Tongue (tissue), 2 donors: Measurements from ENCODE around the gene ATAD3B. TPM values are rescaled to one million over a fixed set of nuclear protein-coding genes. Genes with fewer than 3 reads are reported as not detected.
A peak's percentile ranks its signal among the peaks of the same experiment; 100 is the strongest.

ENCODE experiments used
- DNase-seq: peaks from one replicate; pipeline ENCODE4 v3.0.0-alpha.2; 2015
- total RNA-seq: library from RNA; depleted of rRNA; stranded (reverse); fragments of >200 nt; gene quantifications from one replicate; pipeline ENCODE4 v1.2.3, GENCODE V29; 2014

ATAD3B gene
- total RNA-seq, 1 donor from 2014 or later: 10.5 TPM

GRCh38 chr1:1535201-1536018, 63.8 kb downstream of the ATAD3B start:
- DNase-seq: no peak

- DNase-seq: no peak
These were observed 64.7 kb downstream of the ATAD3B start for GRCh38 chr1:1536019-1536937.

- DNase-seq: no peak
These were observed 65.5 kb downstream of the ATAD3B start for GRCh38 chr1:1536938-1537546.

GRCh38 chr1:1537626-1538250, 66.2 kb downstream of the ATAD3B start:
- no peak for DNase-seq

GRCh38 chr1:1538334-1538733, 66.8 kb downstream of the ATAD3B start:
- DNase-seq: no peak

- DNase-seq: no peak
These were observed 67.4 kb downstream of the ATAD3B start for GRCh38 chr1:1538989-1539309.

- DNase-seq: peak; percentile 45
These were observed 67.9 kb downstream of the ATAD3B start for GRCh38 chr1:1539310-1540089.

GRCh38 chr1:1540090-1540817, 68.7 kb downstream of the ATAD3B start, which contains the start of gene TMEM240:
Gene TMEM240 (minus strand): TSS chr1:1540624. CDS start chr1:1540346, 278 bp downstream.
- DNase-seq: peak; percentile 89

GRCh38 chr1:1540818-1541628, 69.5 kb downstream of the ATAD3B start:
- no peak for DNase-seq

GRCh38 chr1:1541956-1542765, 70.6 kb downstream of the ATAD3B start:
- DNase-seq: no peak

- DNase-seq: no peak
These were observed 71.5 kb downstream of the ATAD3B start for GRCh38 chr1:1542766-1543705.

- no peak for DNase-seq
These were observed 72.1 kb downstream of the ATAD3B start for GRCh38 chr1:1543706-1544099.

GRCh38 chr1:1544544-1544943, 73.0 kb downstream of the ATAD3B start:
- DNase-seq: no peak
